GM19023 (cell line): ENCODE results near the gene RAD23A.
"Not testable (repeated sequence)": the region's sequence is repeated elsewhere in the genome, so short reads cannot be mapped to it uniquely, and the experiment has no call there.

Source experiments
- ATAC-seq: cut with Tn5 transposase; IDR thresholded peaks from one replicate; pipeline ENCODE4 v1.9.1; 2021; ENCODE audit warnings: mild to moderate bottlenecking, moderate library complexity; ENCODE audit not compliant: unreplicated experiment

RAD23A gene

GRCh38 chr19:12945479-12946091, at the start of gene RAD23A:
RAD23A (plus strand) TSS chr19:12945862; CDS start chr19:12945949, 87 bp downstream.
- ATAC-seq = peak; percentile 76

GRCh38 chr19:12896460-12896859, 49.2 kb upstream of the RAD23A start:
- ATAC-seq = no peak

GRCh38 chr19:12899891-12900518, 45.7 kb upstream of the RAD23A start:
- peak; percentile 86 for ATAC-seq

- ATAC-seq = no peak
These were observed 38.5 kb upstream of the RAD23A start for GRCh38 chr19:12907166-12907565.

GRCh38 chr19:12912571-12912970, 33.1 kb upstream of the RAD23A start:
- ATAC-seq = no peak

DNA sequence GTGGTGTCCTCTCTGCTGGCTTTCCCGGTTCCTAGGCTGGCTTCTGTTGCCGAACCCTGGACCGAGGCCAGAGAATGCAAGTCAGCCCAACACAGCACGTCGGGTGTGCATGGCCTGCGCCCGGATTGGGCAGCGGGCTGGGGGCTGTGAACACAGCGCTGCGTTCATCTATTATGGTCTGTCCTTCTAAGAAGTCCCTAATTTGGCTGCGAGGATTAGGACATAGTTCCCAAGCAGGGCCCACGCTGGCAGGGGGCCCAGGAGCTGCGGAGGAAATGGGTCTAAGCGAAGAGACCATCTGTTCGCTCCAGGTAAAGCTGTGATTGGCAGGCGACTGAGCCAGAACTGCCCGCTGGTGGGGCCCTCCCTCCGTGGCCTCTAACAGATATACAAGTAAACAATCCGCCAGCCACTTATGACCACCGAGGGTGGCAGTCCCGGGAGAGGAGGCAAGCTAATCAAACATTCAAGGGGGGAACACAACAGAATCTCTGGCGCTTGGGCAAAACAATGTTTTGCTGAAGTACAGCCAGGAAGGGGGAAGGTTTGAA, 32.6 kb upstream of the RAD23A start:
- ATAC-seq = no peak

GRCh38 chr19:12913851-12914690, 31.6 kb upstream of the RAD23A start:
- ATAC-seq = no peak

DNA sequence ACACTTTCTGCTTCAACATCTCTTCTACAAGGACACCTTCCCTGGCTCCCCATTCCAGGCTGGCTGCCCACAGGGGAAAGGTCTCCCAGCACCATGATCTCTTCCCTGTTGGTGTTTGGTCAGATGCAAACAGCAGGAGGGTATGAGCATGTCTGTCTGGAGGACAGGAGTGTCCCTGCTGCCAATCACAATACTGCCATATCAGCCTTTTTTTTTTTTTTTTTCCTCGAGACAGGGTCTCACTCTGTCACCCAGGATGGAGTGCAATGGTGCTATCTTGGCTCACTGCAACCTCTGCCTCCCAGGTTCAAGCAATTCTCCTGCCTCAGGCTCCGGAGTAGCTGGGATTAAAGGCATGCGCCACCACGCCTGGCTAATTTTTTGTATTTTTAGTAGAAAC, 29.8 kb upstream of the RAD23A start:
- ATAC-seq = not testable (repeated sequence)

DNA sequence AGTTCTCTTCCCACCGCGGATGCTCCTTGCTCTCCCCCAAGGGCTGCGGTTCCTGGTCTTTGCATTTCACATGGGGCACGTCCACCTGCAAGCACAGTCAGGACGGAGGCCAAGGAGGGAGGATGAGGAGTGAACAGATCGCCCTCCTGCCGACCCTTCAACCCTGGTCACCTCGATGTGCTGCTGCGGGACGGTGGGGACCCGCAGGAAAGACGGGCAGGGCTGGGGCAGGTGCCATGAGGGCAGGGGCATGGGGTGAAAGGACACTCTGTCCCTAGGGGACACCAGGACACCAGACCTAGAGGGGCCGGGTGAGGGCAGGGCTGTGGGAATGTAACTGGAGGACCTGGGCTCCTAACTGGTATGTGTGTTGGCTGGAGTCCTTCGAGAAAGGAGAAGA, 27.4 kb upstream of the RAD23A start:
- ATAC-seq = no peak

- no peak for ATAC-seq
These were observed 24.6 kb upstream of the RAD23A start for GRCh38 chr19:12921047-12921446.

DNA sequence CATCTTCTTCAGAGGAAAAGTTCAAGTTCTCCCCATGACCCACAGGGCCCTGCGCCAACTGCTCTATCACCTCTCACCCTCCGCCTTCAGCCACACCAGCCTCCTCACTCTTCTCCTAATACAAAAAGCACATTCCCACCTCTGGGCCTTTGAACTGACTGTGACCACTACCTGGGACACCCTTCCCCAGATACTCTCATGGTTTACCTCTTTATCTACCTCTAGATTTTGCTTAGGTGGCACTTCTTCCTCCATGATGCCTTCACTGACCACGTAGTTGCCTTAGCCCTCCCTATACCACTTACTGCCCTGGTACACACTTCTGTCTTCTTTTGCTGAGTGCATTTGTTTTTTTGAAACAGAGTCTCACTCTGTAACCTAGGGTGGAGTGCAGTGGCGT, 22.7 kb upstream of the RAD23A start:
- ATAC-seq = no peak

GRCh38 chr19:12924621-12925310, 20.9 kb upstream of the RAD23A start:
- no peak for ATAC-seq

- no peak for ATAC-seq
These were observed 15.5 kb upstream of the RAD23A start for GRCh38 chr19:12930002-12930645.

DNA sequence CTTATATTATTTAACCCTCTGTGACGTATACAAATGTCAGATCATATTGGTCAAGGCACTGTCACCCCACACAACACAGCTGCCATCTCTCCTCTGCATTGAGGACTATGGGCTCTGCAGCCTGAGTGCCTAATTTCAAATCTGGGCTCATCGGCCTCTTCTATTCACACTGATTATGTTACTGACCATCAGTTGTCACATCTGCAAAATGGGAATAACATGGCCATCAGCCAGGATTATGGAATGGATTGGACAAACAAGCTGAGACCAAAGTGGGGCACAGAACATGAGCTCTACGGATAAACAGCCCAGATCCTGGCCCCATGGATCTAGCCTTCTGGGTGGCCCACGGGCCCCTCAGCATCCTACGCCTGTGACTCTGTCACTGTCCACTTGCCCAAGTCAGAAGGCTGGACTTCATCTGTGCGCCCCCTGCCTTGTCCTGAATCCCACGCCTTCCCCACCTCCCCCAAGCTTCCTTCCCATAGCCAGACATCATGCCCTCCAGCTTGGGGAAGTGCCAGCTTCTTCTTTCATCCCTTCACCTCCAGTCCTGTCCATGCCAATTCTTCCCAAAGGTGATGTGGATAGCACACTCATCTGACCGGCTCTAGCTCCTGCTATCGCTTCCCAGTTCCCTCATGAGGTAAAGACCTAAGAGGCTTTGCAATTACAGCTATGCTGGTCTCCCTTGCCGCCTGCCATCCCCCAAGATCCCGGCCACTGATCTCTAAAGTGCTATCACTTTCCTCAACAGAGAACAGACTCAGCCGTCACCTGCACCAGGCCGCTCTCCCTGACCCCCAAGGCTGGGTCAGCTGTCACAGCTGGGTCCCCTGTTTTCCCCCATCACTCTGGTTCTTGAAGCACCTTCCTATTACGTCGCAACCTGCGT, 13.0 kb upstream of the RAD23A start:
- no peak for ATAC-seq

- ATAC-seq = peak; percentile 44
These were observed 12.2 kb upstream of the RAD23A start, which contains the start of gene FARSA for GRCh38 chr19:12933287-12934072. FARSA (minus strand) TSS chr19:12933711; CDS start chr19:12933696, 15 bp downstream.

DNA sequence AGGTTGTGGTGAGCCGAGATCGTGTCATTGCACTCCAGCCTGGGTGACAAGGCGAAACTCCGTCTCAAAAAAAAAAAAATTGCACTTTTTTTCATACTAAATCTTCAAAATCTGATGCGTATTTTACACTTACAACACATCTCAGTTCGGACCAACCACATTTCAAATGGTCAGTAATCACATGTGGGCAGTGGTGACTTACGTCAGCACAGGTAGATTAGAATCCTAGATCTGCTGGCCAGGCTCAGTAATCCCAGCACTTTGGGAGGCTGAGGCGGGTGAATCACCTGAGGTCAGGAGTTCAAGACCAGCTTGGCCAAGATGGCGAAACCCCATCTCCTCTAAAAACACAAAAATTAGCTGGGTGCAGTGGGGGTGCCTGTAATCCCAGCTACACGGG, 10.6 kb upstream of the RAD23A start:
- ATAC-seq = no peak

GRCh38 chr19:12936582-12936981, 9.1 kb upstream of the RAD23A start:
- no peak for ATAC-seq

GRCh38 chr19:12937093-12937926, 8.4 kb upstream of the RAD23A start:
- no peak for ATAC-seq
